ENCODE data around the gene PRPF8.
A peak's percentile ranks its signal among the peaks of the same experiment; 100 is the strongest.

PRPF8 gene

DNA sequence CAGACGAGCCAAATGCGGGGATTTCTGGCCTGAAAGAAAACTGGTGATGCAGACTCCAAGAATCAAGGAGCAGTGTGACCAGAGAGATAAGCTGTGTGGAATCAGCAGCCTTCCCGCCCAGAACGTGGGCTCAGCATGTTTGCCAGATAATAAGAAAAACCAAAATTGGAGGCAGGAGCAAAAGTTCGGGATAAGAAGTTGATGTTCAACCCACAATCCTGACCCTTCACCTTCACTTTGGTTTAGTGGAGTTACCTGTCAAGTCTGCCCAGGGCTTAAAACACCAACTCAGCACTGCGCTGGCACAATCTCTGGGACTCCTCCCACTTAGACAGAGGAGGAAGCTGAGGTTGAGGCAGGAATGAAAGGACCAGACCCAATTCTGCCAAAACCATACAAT, 59.1 kb downstream of the PRPF8 start:
- no peak for DNase-seq (ENCODE audit: low spot score)

DNA sequence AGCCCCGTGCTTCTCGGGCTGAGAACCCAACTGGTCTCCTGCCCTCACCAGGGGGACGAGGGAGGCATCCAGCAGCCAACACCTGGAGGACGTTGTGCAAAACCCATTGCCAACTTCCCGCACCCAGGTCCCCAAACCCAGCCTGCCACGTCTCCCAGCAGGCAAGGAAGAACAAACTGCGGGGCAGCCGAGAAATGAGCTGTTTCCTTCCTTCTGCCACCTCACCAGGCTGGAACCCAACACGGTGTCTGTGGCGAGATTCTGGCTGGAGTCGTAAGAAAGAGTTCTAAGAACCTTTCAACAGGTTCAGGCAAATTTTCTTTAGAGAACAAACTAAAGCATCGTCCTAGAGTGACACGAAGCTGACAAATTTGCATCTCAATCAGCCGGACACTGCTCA, 59.6 kb downstream of the PRPF8 start:
- no peak for DNase-seq (ENCODE audit: low spot score)

DNA sequence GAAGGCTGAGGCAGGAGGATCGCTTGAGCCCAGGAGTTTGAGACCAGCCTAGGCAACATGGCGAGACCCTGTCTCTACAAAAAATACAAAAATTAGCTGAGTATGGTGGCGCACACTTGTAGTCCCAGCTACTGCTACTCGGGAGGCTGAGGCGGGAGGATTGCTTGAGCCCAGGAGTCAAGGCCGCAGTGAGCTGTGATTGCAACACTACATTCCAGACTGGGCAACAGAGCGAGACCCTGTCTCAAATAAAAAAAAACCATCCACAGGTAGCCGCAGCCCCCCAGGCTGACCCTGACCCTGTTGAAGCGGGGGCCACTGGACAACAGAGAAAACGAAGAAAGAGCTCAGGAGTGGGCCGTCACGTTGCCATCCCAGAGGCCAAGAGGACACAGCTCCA, 60.0 kb downstream of the PRPF8 start:
- DNase-seq (ENCODE audit: low spot score), result no peak

DNA sequence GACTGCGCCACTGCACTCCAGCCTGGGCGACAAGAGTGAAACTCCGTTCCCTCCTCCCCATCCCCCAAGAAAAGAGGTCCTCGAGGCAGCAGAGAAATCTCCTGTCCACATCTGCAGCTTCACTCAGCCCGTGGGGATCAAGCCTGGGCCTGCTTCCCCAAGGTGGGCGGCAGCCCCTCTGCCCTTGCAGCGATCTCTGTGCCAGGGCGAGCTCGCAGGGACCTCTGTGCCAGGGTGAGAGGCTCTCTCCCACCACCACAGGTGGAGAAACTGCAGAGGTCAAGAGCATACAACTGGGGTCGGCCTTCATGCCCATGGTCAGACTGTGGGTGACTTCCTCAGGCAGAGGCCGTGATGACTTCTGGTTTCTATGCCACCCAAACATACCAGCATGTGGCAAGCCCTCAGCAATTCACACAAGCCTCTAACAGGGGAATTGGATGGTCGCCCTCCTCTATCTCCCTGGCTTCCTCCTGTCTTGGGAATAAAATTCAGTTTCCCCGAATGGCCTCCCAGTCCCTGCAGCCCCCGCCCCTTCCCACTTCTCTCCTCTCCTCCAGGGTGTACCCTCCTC, 61.5 kb downstream of the PRPF8 start:
- no peak for DNase-seq (ENCODE audit: low spot score)

DNA sequence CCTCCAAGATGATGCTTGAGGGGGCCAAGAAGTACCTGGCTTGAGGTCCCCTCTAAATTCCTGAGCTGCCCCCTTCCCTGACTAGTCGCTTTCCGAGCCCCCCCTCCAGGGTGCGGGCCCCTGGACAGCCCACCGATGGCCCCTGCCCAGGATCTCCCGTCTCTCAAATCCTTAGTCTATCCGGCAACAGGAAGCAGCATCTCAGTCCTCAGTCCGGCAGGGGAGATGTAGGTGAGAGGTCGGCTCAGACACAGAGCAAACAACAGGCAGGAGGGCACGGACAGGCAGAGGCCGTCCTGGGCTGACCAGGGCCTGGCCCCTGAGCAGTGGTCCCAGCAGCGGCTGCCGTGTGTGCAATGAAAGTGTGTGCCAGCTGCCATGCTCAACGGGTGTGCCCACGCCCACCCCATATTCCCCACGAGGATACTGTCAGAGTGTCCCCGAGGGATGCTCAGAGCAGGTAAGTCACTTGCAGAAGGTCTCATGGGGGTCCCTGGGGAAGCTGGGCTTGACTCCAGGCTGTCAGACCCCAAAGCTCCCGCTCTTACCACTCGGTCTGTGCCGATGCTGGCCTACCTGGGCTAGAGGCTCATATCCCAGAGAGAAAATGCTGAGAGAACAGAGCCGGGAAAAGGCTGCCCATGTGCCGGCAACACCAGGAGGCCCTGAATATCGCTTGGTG, 63.3 kb downstream of the PRPF8 start:
- DNase-seq (ENCODE audit: low spot score), result no peak

DNA sequence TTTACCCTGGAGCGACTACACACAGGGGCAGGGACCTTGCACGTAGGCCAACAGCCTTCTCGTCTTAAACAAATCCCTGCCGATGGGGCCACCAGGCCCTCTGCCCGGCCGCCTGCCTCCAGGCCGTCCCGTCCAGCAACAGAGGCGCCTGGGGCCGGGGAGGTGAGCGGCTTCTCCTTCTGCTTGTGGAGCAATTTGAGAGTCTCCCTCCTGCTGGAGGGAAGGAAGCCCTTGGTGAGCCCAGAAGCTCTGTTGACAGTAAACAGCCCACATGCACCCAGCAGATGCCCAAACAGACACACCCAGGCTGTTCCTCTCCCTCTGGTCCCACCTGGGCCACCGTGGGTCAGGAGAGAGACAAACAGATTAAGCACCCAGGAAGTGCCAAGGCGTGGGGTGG, 64.2 kb downstream of the PRPF8 start:
- DNase-seq (ENCODE audit: low spot score), result no peak

DNA sequence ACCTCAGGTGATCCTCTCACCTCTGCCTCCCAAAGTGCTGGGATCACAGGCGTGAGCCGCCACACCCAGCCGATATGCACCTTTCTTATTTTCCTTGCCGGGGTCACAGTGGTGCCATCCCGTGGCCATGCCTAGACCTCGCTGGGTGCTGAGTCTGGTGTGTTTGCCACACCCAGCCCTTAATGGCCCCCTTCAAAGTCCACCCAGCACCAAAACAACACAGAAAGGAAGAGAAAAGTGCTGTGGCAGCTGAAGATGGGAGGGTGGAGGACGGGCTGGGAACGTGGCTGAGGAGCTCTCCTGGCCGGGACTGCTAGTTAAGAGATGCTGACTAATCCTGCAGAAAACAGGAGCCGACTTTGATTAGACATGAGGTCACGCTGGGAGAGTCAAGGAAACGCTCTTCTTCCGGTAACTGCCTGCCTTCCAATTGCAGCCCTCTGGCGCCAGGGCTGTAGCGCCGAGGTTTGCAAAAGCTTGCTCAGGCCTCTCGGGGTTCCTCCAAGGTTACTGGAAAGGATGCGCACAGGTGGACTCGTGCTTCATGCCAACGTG, 67.0 kb downstream of the PRPF8 start:
- peak; percentile 62 for DNase-seq (ENCODE audit: low spot score)

DNA sequence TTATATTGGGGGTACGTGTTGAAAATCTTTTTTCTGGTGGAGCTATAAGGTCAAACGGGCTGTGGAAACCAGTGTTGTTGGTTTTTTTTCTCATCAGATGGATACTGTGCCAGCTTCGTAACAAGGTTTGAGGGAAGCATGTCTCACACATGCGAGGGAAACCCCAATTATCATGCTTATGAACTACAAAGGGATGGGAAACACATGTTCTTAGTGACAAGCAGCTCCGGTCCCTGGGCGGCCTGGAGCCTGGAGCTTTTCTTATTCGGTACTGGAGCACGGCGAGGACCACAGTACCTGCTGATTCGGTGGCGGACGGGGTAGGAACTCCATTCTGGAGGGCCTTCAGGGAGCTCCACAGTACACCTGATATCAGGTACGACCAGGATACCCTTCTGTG, 68.6 kb downstream of the PRPF8 start:
- DNase-seq (ENCODE audit: low spot score), result no peak

DNA sequence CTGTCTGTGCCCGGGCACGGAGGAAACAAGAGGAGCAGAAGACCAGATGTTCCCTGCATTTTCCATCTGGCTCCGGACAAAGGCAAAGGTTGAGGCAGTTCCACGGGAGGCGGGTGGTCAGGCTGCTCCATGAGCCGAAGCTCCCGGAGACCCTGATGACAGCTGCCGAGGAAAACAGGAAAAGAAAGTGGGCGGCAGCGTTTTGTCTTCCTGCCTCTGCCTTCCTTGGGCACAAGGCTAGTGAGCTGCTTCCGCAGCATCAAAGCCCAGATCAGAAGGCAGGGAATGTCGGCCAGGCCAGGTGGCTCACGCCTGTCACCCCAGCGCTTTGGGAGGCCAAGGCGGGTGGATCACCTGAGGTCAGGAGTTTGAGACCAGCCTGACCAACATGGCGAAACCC, 72.3 kb downstream of the PRPF8 start:
- DNase-seq (ENCODE audit: low spot score), result no peak

DNA sequence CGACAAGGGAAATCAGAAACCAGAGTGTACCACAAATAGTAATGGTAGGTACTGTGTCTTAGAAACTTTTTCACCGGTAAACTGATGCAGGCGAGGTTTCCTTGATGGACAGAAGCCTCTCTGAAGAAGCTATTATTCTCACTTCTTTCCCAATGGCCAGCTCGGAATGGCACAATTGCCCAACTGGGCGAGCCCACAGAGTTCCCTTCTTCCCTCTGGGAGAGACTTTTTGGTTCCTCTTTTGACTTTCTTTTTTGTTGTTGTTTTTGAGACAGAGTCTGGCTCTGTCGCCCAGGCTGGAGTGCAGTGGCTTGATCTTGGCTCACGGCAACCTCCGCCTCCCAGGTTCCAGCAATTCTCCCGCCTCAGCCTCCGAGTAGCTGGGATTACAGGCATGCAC, 73.0 kb downstream of the PRPF8 start:
- no peak for DNase-seq (ENCODE audit: low spot score)

DNA sequence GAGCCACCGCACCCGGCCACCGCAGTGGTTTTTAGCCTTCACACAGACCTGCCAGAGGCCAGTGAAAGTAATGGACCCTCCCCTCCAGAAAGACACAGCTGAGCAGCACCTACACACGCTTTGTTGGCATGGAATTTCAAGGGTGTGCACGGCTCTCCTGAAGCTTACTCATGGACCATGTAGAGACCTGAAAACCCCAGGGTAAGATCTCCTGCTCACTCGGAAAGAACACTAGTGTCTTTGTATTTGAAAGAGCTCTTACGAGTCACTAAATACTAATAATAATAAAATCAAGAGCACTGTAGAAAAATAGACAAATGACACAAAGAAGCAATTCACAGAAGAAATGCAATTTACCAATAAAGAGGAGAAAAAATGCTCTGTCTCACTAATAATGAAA, 76.0 kb downstream of the PRPF8 start:
- DNase-seq (ENCODE audit: low spot score), result peak; percentile 80

DNA sequence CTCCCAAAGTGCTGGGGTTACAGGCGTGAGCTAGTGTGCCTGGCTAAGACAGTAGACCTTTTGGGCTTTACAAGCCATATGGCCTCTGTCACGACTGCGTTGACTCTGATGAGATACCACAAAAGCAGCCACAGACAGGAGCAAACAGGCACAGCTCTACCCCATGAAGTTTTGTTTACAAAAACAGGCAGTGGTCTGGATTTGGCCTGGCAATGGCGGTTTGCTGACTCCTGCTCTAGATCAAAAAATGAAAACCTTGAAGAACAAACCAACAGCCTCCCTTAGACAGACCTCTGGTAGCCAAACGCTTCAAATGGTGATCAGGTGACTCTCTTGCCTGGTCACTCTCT, 76.7 kb downstream of the PRPF8 start:
- no peak for DNase-seq (ENCODE audit: low spot score)

DNA sequence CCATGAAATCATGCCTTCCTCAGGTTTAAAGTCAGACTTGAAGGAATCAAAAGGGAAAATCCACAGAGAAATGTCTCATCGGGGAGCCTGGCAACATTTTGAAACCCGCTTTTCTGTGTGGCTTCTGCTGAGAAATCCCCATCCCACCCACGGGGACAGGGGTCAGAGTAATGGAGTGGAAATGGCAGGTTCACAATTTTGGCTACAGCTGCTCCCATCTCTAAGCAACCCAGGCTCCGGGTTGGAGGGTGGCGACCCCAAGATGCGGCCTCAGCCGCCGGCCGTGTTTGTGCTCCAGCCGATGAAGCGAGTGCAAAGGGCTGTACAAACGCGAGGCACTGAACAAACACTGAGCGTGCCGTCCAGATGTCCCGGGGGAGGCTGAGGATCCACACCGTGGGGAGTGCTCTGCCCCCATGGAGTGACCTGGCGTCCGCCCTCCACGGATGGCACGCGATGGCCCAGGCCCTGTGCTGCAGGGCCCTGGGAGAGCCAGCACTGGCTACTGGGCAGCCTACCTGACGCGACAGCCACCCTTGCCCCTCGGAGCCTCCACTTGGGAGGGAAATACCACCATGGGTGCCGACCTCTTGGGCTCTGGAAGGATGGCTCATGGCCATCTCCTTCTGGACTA, 78.2 kb downstream of the PRPF8 start:
- DNase-seq (ENCODE audit: low spot score), result no peak

DNA sequence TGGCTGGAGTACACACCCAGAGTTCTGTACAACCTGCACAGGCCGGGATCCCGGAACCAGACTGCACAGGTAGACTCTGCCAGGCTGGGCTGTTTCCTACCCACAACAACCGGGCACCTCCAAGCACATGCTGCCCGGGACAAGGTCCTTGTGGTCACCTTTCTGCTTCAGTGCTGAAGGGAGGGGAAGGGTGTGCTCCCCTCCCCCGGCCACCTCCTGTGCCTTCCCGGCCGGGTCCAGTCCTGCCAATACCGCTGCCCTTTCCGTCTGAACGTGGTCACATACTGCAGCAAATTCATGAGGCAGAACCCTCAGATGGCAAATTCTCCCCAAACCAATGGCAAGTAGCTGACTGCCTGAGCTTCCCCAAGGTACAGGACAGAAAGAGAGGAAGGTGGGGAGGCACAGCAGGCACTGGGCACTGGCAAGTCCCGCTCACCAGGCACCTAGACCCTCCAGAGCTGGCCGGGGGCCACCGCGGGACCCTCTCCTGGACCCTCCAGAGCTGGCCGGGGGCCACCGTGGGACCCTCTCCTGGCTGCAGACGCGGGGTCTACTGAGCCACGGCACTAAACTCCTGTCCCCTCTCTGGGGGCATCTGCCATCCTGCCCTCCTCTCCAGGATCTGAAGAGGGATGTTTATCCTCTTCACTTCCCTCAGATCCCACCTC, 78.9 kb downstream of the PRPF8 start:
- no peak for DNase-seq (ENCODE audit: low spot score)

DNA sequence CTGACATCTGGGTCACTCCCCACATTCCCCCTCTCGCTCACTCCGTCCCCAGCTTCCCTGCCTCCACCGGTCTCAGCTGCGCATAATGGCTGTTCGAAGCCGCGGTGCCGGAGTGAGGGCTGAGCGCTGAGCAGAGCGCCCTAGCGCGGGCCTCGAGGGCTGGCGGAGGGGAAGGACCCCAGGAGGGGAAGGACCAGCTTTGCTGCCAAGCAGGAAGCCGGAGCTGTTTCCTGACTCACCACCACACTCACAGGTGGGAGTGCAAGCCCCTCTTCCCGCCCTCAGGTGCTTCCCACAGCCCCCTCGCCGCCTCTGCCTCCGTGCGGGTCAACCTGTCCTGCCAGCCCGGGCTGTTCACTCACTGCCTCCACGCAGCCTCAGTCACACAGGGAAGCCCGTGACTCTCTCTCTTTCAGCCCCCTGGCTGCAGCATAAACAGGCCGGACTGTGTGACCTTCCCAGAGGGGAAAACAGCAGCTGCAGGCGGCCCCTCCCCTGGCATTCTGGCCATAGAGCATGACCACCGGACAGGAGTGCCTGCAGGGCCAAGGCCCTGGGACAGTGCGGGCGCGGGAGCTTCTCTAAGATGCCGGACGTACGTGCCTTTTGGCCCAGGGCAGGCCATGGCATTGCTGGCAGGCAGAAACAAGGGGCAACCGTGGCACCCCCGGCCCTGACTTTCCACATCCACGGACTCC, 79.7 kb downstream of the PRPF8 start:
- DNase-seq (ENCODE audit: low spot score), result no peak

DNA sequence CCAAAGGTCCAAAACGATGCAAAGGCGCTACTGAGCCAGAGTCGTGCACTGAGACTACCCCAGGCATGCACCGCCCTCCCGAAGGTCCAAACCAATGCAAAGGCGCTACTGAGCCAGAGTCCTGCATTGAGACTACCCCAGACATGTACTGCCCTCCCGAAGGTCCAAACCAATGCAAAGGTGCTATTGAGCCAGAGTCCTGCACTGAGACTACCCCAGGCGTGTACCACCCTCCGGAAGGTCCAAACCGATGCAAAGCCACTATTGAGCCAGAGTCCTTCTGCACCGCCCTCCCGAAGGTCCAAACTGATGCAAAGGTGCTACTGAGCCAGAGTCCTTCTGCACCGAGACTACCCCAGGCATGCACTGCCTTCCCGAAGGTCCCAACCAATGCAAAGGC, 83.1 kb downstream of the PRPF8 start:
- no peak for DNase-seq (ENCODE audit: low spot score)
